Measurements from ENCODE around the gene SSH2. TPM values are rescaled to one million over a fixed set of nuclear protein-coding genes. Genes with fewer than 3 reads are reported as not detected.

The SSH2 gene
- total RNA-seq, 1 experiment from 2014 or later, result 8.5 TPM

DNA sequence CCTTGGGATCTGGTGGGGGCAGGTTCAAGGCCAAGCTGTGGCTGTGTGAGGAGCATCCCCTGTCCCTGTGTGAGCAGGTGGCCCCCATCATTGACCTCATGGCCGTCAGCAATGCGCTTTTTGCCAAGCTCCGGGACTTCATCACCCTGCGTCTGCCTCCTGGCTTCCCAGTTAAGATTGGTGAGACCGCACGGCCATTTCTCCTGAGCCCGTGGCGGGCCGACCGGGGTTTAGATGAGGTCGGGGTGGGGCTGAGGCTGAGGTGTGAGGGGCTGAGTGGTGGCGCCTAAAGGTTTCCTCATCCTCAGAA lies 318.0 kb downstream of the SSH2 start:
- Histone ChIP-seq H3K4me2 (ENCODE audit: low read length) (no peak overlapping the region), H3K4me1 (ENCODE audit: insufficient read depth, low read length) (0 out of 2 replicates have a peak, but pooled peaks cover 9% of the 10 kb centered on the region), H3K9me3 (ENCODE audit: low read length) (no peaks in the 10 kb centered on the region), H2AFZ (ENCODE audit: low read length) (no peak overlapping the region), H3K9me2 (replicated peaks; ENCODE audit: low read length) (no peaks in the 10 kb centered on the region), H3F3A (ENCODE audit: low read length, unreplicated experiment) (no peaks in the 10 kb centered on the region), H3K36me3 (ENCODE audit: low read depth, low read length) (no peaks in the 10 kb centered on the region), H3K4me3 (ENCODE audit: low read length) (no peak overlapping the region), H3K9ac (ENCODE audit: low read length) (no peak overlapping the region), H3K27me3 (ENCODE audit: low read length) (no peaks in the 10 kb centered on the region), H3K79me2 (ENCODE audit: low read length) (no peaks in the 10 kb centered on the region), H3K27ac (ENCODE audit: low read length) (no peak overlapping the region), H4K20me1 (ENCODE audit: low read length) (no peaks in the 10 kb centered on the region)
- CTCF ChIA-PET, result no interaction called here
- no peak for ATAC-seq
- POLR2A ChIA-PET (ENCODE audit: unreplicated experiment), result no interaction called here
- DNase-seq, result no peak
- intact Hi-C loops (cut with micrococcal nuclease), result no loop called here
- no TSS peak for BruUV-seq (replicated peaks)
- no peak for TF ChIP-seq EZH2phosphoT487 (IDR thresholded peaks at IDR 0.05; ENCODE audit: borderline replicate concordance, low read length)
- TF ChIP-seq EZH2 (IDR thresholded peaks at IDR 0.05; ENCODE audit: low read length, unreplicated experiment), result no peak
- TF ChIP-seq, protein P1, sequence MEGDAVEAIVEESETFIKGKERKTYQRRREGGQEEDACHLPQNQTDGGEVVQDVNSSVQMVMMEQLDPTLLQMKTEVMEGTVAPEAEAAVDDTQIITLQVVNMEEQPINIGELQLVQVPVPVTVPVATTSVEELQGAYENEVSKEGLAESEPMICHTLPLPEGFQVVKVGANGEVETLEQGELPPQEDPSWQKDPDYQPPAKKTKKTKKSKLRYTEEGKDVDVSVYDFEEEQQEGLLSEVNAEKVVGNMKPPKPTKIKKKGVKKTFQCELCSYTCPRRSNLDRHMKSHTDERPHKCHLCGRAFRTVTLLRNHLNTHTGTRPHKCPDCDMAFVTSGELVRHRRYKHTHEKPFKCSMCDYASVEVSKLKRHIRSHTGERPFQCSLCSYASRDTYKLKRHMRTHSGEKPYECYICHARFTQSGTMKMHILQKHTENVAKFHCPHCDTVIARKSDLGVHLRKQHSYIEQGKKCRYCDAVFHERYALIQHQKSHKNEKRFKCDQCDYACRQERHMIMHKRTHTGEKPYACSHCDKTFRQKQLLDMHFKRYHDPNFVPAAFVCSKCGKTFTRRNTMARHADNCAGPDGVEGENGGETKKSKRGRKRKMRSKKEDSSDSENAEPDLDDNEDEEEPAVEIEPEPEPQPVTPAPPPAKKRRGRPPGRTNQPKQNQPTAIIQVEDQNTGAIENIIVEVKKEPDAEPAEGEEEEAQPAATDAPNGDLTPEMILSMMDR (conservative IDR thresholded peaks at IDR 0.05; ENCODE audit: low read depth, low read length), result no peak

DNA sequence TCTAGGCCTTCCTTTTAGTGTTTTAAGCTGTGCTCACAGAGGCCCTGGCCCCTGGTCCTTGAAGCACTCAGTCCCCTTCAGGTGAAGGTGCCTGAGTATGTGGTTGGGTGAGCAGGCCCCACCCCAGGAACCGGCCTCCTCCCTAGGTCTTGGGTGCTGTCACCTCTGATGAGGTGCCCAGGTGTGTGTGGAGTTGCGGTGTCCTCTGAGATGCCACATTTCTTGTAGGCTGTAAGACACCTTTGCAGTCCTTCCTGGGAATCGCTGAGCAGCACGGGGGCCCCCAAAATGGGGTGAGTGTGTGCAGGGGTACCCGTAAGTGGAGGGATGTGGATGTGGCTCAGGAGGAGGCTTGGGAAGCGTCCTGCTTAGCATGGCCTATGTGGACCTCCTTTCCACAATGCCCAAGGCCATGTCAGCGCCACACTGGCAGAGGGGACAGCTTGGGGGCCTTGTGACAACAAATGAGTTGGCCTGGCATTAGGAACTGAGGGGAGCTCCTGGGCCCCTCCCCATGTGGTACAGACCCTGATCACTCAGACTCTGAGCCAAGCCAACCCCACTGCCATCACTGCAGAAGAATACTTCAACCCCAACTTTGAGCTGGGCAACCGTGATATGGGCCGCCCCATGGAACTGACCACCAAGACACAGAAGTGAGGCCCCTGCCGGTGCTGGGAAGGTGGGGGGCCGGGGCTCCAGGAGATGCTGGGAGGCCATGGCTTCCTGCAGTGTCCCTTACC lies 318.5 kb downstream of the SSH2 start:
- no peaks in the 10 kb centered on the region for H3K9me2 ChIP-seq (replicated peaks; ENCODE audit: low read length)
- H3K9me3 ChIP-seq (ENCODE audit: low read length), result no peaks in the 10 kb centered on the region
- no peak overlapping the region for H2AFZ ChIP-seq (ENCODE audit: low read length)
- TF ChIP-seq, protein P1 (conservative IDR thresholded peaks at IDR 0.05; ENCODE audit: low read depth, low read length), result no peak
- TF ChIP-seq EZH2 (IDR thresholded peaks at IDR 0.05; ENCODE audit: low read length, unreplicated experiment) (no peak), EZH2phosphoT487 (IDR thresholded peaks at IDR 0.05; ENCODE audit: borderline replicate concordance, low read length) (no peak)
- no peaks in the 10 kb centered on the region for H3F3A ChIP-seq (ENCODE audit: low read length, unreplicated experiment)
- H3K9ac ChIP-seq (ENCODE audit: low read length), result no peak overlapping the region
- no peaks in the 10 kb centered on the region for H3K36me3 ChIP-seq (ENCODE audit: low read depth, low read length)
- H3K4me3 ChIP-seq (ENCODE audit: low read length), result no peak overlapping the region
- CTCF ChIA-PET, result no interaction called here
- no peaks in the 10 kb centered on the region for H3K27me3 ChIP-seq (ENCODE audit: low read length)
- no peaks in the 10 kb centered on the region for H3K79me2 ChIP-seq (ENCODE audit: low read length)
- no peaks in the 10 kb centered on the region for H4K20me1 ChIP-seq (ENCODE audit: low read length)
- DNase-seq, result no peak
- POLR2A ChIA-PET (ENCODE audit: unreplicated experiment), result no interaction called here
- ATAC-seq, result no peak
- H3K4me2 ChIP-seq (ENCODE audit: low read length), result no peak overlapping the region
- no TSS peak for BruUV-seq (replicated peaks)
- H3K27ac ChIP-seq (ENCODE audit: low read length), result no peak overlapping the region
- H3K4me1 ChIP-seq (ENCODE audit: insufficient read depth, low read length), result 0 out of 2 replicates have a peak, but pooled peaks cover 6% of the 10 kb centered on the region
- intact Hi-C loops (cut with micrococcal nuclease), result no loop called here

DNA sequence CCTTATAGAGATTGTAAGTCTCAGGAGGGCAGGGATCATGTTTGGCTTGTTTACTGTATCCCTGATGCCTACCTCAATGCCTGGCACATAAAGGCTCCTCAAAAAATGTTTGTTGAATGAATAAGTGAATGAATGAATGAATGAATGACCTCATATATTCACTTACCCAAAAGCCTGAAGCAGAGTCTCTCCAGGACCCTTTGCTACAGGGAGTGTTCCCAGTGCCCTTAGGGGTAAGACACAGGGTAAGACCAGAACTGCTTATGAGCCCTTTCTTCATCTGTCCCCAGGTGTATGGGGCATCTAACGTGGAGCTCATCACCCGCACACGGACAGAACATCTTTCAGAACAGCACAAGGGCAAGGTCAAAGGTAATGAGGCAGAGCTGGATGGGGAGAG lies 319.6 kb downstream of the SSH2 start:
- no peaks in the 10 kb centered on the region for H3K9me2 ChIP-seq (replicated peaks; ENCODE audit: low read length)
- POLR2A ChIA-PET (ENCODE audit: unreplicated experiment), result no interaction called here
- no peak overlapping the region for H2AFZ ChIP-seq (ENCODE audit: low read length)
- H3F3A ChIP-seq (ENCODE audit: low read length, unreplicated experiment), result no peaks in the 10 kb centered on the region
- H3K9ac ChIP-seq (ENCODE audit: low read length), result no peak overlapping the region
- no peaks in the 10 kb centered on the region for H3K4me1 ChIP-seq (ENCODE audit: insufficient read depth, low read length)
- intact Hi-C loops (cut with micrococcal nuclease), result no loop called here
- no peaks in the 10 kb centered on the region for H3K79me2 ChIP-seq (ENCODE audit: low read length)
- no peaks in the 10 kb centered on the region for H3K27me3 ChIP-seq (ENCODE audit: low read length)
- CTCF ChIA-PET, result no interaction called here
- TF ChIP-seq EZH2phosphoT487 (IDR thresholded peaks at IDR 0.05; ENCODE audit: borderline replicate concordance, low read length) (no peak), EZH2 (IDR thresholded peaks at IDR 0.05; ENCODE audit: low read length, unreplicated experiment) (no peak)
- TF ChIP-seq, protein P1 (conservative IDR thresholded peaks at IDR 0.05; ENCODE audit: low read depth, low read length), result no peak
- BruUV-seq (replicated peaks), result no TSS peak
- DNase-seq, result no peak
- no peak for ATAC-seq
- H4K20me1 ChIP-seq (ENCODE audit: low read length), result no peaks in the 10 kb centered on the region
- no peaks in the 10 kb centered on the region for H3K36me3 ChIP-seq (ENCODE audit: low read depth, low read length)
- H3K9me3 ChIP-seq (ENCODE audit: low read length), result no peaks in the 10 kb centered on the region
- no peak overlapping the region for H3K4me3 ChIP-seq (ENCODE audit: low read length)
- H3K4me2 ChIP-seq (ENCODE audit: low read length), result no peak overlapping the region
- H3K27ac ChIP-seq (ENCODE audit: low read length), result no peak overlapping the region

Measured in PC-3 (cell line).